Measurements from ENCODE around the gene ECM2. TPM values are rescaled to one million over a fixed set of nuclear protein-coding genes. Genes with fewer than 3 reads are reported as not detected.
A peak's percentile ranks its signal among the peaks of the same experiment; 100 is the strongest.

ECM2 gene
- total and polyA plus RNA-seq, 7 donors, result 1.2 to 7.8 (median 1.9) TPM

GRCh38 chr9:92484563-92484962, 51.2 kb downstream of the ECM2 start:
- Histone ChIP-seq H3K4me3 (no peak overlapping the region), H3K27me3 (ENCODE audit: insufficient read depth in 3 of 3, low read length in 2 of 3) (no peaks in the 10 kb centered on the region), H3K27ac (no peak overlapping the region), H3K9me3 (no peaks in the 10 kb centered on the region), H3K4me1 (peaks cover 19% of the 10 kb centered on the region), H3K36me3 (ENCODE audit: insufficient read depth in 1 of 2, low read depth in 1 of 2) (no peaks in the 10 kb centered on the region)
- DNase-seq (no peak), ATAC-seq (no peak)
- TF ChIP-seq CTCF (IDR thresholded peaks at IDR 0.05), result no peak
- intact Hi-C loops (cut with DNase I), result no loop called here
- 79 to 89% (median 84%) methylated on average over 3 of the region's 3 CpGs for WGBS, 3 donors

GRCh38 chr9:92483627-92484545, 51.9 kb downstream of the ECM2 start:
- Histone ChIP-seq H3K9me3 (no peaks in the 10 kb centered on the region), H3K4me1 (peaks cover 20% of the 10 kb centered on the region), H3K4me3 (no peak overlapping the region), H3K27me3 (ENCODE audit: insufficient read depth in 3 of 3, low read length in 2 of 3) (no peaks in the 10 kb centered on the region), H3K36me3 (ENCODE audit: insufficient read depth in 1 of 2, low read depth in 1 of 2) (no peaks in the 10 kb centered on the region), H3K27ac (no peak overlapping the region)
- intact Hi-C loops (cut with DNase I), result no loop called here
- DNase-seq, result no peak
- no peak for ATAC-seq
- no peak for TF ChIP-seq CTCF (IDR thresholded peaks at IDR 0.05)
- WGBS, 3 donors, result 81 to 85% (median 85%) methylated on average over 5 of the region's 5 CpGs

- H3K4me3 ChIP-seq, result no peak overlapping the region
- intact Hi-C loops (cut with DNase I), result no loop called here
- H3K36me3 ChIP-seq (ENCODE audit: insufficient read depth in 1 of 2, low read depth in 1 of 2), result no peaks in the 10 kb centered on the region
- no peak for TF ChIP-seq CTCF (IDR thresholded peaks at IDR 0.05)
- ATAC-seq (no peak), DNase-seq (no peak)
- no peaks in the 10 kb centered on the region for H3K27me3 ChIP-seq (ENCODE audit: insufficient read depth in 3 of 3, low read length in 2 of 3)
- no peaks in the 10 kb centered on the region for H3K9me3 ChIP-seq
- no peak overlapping the region for H3K27ac ChIP-seq
- H3K4me1 ChIP-seq, result peaks cover 20% of the 10 kb centered on the region
Measured at GRCh38 chr9:92482805-92483204, 53.0 kb downstream of the ECM2 start.

- H3K4me1 ChIP-seq, result peaks cover 20% of the 10 kb centered on the region
- DNase-seq, result no peak
Measured at GRCh38 chr9:92482329-92482728, 53.5 kb downstream of the ECM2 start, which contains the start of gene ASPN. Gene ASPN (minus strand): TSS chr9:92482506.

More at GRCh38 chr9:92482329-92482728, 53.5 kb downstream of the ECM2 start, which contains the start of gene ASPN:
- no peaks in the 10 kb centered on the region for H3K9me3 ChIP-seq
- intact Hi-C loops (cut with DNase I), result no loop called here
- H3K27me3 ChIP-seq (ENCODE audit: insufficient read depth in 3 of 3, low read length in 2 of 3), result no peaks in the 10 kb centered on the region
- peak within 1 kb of the TSS; percentile 39 for H3K4me3 ChIP-seq
- no peak for ATAC-seq
- no peaks in the 10 kb centered on the region for H3K36me3 ChIP-seq (ENCODE audit: insufficient read depth in 1 of 2, low read depth in 1 of 2)
- TF ChIP-seq CTCF (IDR thresholded peaks at IDR 0.05), result no peak
- H3K27ac ChIP-seq, result peak within 1 kb of the TSS; percentile 75
- 49 to 61% (median 56%) methylated on average over 3 of the region's 3 CpGs for WGBS, 3 donors

All from psoas muscle (tissue), 8 donors.